HG03097 (cell line): ENCODE results near the gene ARHGAP26.

Source experiments
- ATAC-seq: cut with Tn5 transposase; IDR thresholded peaks from one replicate; pipeline ENCODE4 v1.9.1; 2021; ENCODE audit not compliant: unreplicated experiment, low FRiP score

The ARHGAP26 gene

DNA sequence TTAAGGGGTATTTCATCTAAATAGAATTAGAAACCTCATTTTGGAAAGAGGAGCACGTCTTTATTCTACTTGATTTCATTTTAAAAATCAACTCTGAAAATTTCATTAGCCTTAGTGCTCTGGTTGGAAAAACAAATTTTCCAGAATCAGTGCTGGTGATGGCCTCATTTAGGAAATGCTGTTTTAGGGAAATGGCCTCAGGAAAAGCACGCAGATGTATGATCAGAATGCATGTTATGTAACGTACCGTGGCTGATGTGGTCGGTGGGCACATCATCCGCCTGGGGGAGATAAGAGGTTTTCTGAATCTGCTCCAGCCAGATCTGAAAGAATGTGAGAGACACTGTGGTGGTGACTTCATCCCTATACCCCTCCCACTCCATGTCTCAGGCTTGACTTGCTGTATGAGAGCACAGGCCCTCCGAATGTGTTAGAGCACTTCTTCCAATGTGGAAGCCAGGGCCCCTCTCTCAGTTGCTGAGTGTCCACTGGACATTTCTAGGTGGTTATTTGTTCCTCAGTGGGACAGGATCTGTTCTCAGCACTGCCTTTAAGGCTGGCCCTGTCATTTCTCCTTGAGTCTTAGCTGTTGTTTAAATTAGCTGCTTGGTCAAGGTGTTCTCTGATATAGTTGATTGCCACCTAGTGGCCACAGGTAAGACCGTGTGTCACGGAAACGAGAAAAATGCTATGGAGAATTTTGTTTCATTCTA, 96.5 kb downstream of the ARHGAP26 start:
- no peak for ATAC-seq

- no peak for ATAC-seq
Observed at GRCh38 chr5:142869886-142870285, 99.7 kb downstream of the ARHGAP26 start.

DNA sequence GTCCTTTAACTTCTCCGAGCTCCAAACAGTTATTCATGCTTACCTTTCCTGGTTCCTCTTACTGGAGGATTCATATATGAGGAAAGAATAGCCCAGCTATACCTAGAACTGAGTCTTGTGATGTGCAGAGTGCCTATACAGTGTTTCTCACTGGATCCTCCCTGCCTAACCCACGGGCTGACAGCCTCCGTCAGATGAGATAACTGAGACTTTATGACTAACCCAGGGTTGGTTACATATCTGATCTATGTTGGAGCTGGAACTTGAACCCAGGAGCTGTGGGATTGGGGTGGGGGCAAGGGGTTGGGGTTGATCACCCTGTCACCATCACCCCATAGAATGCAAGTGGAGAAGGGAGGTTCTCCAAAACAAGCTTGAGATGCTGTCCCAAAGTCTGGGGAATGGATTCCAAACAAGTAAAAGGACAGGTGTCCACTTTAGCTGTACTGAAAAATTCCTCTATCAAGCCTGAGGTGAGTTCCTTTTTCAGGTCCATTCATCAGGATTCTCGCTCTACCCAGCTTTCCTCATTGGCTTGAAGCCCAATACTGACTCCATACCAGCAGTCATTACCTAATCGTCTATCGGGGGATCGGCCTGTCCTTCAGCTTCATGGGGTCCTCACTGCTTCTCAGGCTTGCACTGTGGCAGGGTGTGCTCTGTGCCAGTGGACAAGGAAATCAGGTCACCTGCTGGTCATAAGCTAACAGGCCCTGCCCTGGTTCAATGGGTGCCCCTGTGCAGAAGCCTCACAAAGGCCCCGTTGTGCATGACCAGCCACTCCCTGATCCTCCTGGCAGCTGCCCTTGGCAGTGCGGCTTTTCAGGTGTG, 100.6 kb downstream of the ARHGAP26 start:
- ATAC-seq: no peak

GRCh38 chr5:142871363-142872193, 101.4 kb downstream of the ARHGAP26 start:
- ATAC-seq: no peak

DNA sequence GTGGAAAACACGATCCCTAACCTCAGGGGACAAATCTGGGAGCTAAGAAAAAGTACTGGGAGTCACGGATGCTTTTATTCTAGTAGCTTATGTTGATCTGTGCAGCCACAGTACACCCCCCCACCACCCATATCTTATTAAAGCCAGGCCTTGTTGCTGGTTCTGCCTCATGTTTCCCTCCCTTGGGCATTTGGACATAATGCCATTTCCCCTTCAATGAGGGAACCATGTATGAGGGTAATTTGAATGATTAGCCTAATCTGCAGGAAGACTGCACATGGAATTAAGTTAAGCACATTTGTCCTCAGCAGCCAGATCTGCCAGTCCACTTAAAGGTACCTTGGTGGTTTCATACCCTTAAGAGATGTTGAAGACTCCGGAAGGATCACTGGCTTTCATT, 102.0 kb downstream of the ARHGAP26 start:
- no peak for ATAC-seq

DNA sequence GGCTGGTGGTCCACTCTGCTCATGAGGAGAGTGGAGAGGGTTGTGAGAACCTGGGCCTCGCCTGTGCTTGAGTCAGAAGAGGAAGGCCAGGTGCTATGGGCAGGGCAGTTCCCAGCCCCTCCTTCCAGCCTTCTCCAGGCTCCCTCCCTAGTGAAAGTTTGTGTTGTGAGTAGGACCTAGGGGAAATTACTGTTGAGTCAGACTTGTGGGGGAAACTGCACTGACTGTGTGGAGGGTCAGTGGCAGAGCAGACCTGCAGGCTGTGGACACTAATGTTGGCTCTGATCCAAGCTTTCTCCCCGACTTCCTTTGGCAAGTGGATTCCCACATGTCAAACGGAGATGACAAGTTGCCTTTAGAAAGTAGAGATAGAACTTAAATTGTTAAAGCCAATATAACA, 102.6 kb downstream of the ARHGAP26 start:
- ATAC-seq: no peak

DNA sequence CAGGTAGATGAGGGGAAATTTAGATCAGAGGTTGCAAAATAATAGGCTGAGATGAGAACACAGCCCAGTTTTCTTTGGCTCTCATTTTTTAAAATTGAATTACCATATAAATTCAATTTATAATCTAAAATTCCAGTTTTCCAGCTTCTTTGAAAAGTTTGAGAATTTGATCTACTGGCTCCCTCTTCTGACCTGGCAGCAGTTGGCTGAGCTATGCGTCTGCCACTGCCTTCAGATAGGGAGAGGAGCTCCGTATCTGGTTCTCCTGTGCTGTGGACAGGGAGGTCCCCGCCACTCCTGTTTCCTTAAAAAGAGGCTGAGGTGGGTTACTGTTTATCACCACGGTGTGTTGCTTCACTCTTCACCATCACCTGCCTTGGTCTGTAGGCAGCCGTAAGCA, 103.7 kb downstream of the ARHGAP26 start:
- ATAC-seq: no peak

GRCh38 chr5:142874540-142874939, 104.4 kb downstream of the ARHGAP26 start:
- no peak for ATAC-seq

- no peak for ATAC-seq
Observed at GRCh38 chr5:142875936-142876335, 105.8 kb downstream of the ARHGAP26 start.

- ATAC-seq: no peak
Observed at GRCh38 chr5:142876817-142877216, 106.6 kb downstream of the ARHGAP26 start.

GRCh38 chr5:142878111-142878510, 107.9 kb downstream of the ARHGAP26 start:
- no peak for ATAC-seq

DNA sequence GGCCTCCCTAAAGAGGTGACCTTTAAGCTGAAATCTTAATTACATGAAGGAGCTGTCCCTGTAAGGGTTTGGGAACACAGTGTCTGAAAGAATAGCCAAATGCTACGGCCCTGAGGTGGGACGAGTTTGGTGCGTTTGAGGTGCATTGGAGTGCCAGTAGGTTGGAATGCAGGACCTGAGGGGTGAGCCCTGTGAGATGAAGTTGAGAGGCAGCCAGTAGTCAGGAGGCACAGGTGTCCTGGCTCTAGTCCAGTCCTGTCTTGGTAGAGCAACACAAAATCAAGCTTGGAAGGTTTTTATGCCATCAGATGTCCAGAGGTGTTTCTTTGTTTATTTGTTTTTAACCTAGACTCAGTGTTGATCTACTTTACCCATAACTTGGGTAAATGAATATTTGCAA, 108.5 kb downstream of the ARHGAP26 start:
- no peak for ATAC-seq

GRCh38 chr5:142881076-142881783, 111.1 kb downstream of the ARHGAP26 start:
- no peak for ATAC-seq

GRCh38 chr5:142881784-142882126, 111.6 kb downstream of the ARHGAP26 start:
- ATAC-seq: no peak

DNA sequence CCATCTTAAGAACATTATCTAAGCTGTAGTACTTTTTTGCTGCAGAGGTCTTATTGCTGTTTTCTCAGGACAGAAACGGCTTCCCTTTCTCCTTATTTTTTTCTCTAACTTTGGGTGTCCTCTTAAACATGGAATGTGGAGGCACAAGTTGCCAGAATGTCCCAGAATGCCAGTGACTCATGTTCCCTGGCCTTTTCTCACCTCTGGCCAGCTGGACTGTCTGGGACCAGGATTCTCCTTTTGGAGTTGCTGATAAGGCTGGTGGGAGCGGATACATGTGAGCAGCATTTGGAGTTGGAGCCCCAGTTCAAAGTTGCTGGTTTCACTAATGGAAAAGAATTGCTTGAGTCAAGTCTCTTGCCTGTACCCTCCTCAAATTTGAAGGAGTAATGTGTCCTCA, 112.8 kb downstream of the ARHGAP26 start:
- no peak for ATAC-seq

DNA sequence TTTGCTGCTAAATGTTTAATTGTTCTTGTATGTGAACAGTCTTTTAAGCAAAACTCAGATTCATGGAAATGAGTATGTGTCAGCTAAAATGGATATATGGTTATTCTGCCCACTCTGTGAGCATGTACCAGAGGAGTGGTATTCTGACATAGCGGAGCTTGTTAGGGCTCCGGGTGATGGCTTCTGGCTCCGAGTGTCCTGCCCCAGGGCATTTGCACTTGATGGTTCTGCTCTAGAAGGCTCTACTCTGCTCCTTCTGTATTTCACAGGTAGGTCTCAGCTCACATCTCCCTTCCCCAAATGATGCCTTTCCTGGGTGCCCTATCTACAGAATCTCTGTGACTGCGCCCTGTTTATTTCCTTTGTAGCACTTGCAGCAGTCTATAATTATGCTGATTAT, 113.3 kb downstream of the ARHGAP26 start:
- no peak for ATAC-seq

DNA sequence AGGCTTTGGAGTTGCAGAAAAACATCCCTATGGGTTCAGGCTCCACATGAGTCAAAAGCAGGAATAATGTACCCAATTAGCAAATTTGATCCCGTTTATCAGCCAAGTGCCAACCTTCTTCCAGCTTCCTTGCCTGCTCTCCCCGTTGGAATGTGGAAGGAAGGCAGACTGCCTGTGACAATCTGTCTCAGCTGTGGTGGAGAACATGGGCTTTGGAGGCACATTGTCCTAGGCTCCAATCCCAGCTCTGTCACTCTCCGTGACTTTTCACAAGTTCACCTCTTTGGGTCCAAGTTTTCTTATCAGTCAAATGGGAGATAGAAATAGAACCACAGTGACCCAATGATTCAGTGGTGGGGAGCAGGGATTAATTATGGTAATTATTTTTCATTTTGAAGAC, 113.9 kb downstream of the ARHGAP26 start:
- ATAC-seq: no peak

DNA sequence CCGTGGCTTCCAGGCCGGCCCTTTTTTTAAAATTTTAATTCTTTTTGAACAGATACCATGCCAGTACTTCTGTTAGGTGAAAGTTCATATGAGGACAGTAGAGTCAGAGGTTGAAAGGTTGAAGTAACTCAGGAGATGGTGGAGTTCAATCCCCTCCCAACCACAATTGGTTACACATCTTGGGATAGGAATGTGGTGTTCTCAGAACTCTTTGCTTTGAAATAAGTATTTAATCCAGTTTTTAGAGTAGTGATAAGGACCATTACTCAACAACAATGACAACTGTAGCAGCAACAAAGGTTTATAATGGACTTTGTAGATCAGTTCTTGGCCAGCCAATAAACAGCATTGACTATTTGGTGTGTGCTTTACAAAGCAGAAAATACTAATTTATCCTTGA, 116.0 kb downstream of the ARHGAP26 start:
- ATAC-seq: no peak

DNA sequence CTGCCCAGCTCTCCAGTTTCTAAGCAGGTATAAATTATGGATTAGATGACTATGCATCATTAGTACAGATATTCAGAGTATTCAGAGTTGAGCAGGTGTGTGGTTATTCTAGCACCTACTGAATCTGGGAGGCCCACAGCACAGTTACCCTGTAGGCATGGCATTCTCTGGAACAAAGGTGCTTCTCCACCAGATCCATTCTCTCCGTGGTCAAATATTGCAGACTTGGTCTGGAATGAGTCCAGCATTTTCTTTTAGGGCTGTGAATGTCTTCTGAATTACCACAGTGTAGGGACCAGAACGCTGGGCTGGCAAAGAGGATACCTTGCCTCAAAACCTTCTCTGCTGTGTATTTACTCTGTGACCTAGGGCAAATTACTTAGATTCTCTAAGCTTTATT, 116.8 kb downstream of the ARHGAP26 start:
- ATAC-seq: no peak

DNA sequence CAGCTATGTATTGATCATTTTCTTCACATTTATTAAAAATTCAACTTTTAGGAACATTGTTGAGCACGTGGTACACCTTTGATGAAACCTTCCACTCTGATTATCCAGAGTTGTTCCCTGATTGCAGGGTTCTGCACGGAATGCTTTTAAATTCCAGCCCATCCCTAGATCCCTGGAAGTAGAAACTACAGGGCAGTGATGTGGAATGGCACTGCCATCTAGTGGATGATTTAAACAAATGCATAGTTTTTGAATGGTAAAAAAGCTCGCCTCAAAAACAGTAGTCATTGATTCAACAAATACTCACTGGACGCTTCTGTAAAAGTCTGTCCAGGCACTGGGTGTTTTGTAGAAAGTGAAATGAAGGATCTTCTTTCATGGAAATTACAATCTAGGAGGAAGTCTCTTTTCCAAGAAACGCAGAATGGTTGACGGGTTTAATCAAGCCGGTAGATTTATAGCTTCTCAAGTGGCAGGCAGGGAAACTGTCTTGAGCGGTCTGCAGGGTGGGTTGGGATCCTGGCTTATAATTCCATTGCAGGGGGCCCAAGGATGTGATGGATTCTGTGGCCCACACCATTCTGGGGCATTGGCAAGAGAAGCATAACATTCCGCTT, 118.4 kb downstream of the ARHGAP26 start:
- ATAC-seq: no peak
